ENCODE measurements around the gene ZNF22.
A peak's percentile ranks its signal among the peaks of the same experiment; 100 is the strongest.

ZNF22 gene

GRCh38 chr10:44977287-44978212 is 23.2 kb upstream of the ZNF22 start:
- TF ChIP-seq CTCF (IDR thresholded peaks at IDR 0.05; ENCODE audit: insufficient read depth, low read depth, low read length, missing control alignments): no peak
- H3K4me3 ChIP-seq (ENCODE audit: low read length): no peak overlapping the region
- DNase-seq (ENCODE audit: low read depth): no peak

- no peak for TF ChIP-seq CTCF (IDR thresholded peaks at IDR 0.05; ENCODE audit: insufficient read depth, low read depth, low read length, missing control alignments)
- no peak overlapping the region for H3K4me3 ChIP-seq (ENCODE audit: low read length)
- DNase-seq (ENCODE audit: low read depth): no peak
Measured at GRCh38 chr10:44978213-44978569, 22.5 kb upstream of the ZNF22 start.

- no peak within 1 kb of the TSS for H3K4me3 ChIP-seq (ENCODE audit: low read length)
- TF ChIP-seq CTCF (IDR thresholded peaks at IDR 0.05; ENCODE audit: insufficient read depth, low read depth, low read length, missing control alignments): peak; percentile 31
- DNase-seq (ENCODE audit: low read depth): peak; percentile 91
Measured at GRCh38 chr10:44978570-44979280, 22.0 kb upstream of the ZNF22 start, which contains the start of gene DEPP1. TSS of gene DEPP1 (minus strand) at chr10:44978809. CDS start at chr10:44978030, 779 bp downstream.

- DNase-seq (ENCODE audit: low read depth): peak; percentile 67
- H3K4me3 ChIP-seq (ENCODE audit: low read length): no peak overlapping the region
- TF ChIP-seq CTCF (IDR thresholded peaks at IDR 0.05; ENCODE audit: insufficient read depth, low read depth, low read length, missing control alignments): no peak
Measured at GRCh38 chr10:44979281-44980191, 21.2 kb upstream of the ZNF22 start.

GRCh38 chr10:44980309-44981171 is 20.2 kb upstream of the ZNF22 start:
- peak; percentile 59 for DNase-seq (ENCODE audit: low read depth)
- no peak for TF ChIP-seq CTCF (IDR thresholded peaks at IDR 0.05; ENCODE audit: insufficient read depth, low read depth, low read length, missing control alignments)

More at GRCh38 chr10:44980309-44981171, 20.2 kb upstream of the ZNF22 start:
- no peak overlapping the region for H3K4me3 ChIP-seq (ENCODE audit: low read length)

Data from epithelial cell of esophagus (primary cell).